ENCODE results near the gene FAM9C.
"Not testable (repeated sequence)": the region's sequence is repeated elsewhere in the genome, so short reads cannot be mapped to it uniquely, and the experiment has no call there.

FAM9C gene

DNA sequence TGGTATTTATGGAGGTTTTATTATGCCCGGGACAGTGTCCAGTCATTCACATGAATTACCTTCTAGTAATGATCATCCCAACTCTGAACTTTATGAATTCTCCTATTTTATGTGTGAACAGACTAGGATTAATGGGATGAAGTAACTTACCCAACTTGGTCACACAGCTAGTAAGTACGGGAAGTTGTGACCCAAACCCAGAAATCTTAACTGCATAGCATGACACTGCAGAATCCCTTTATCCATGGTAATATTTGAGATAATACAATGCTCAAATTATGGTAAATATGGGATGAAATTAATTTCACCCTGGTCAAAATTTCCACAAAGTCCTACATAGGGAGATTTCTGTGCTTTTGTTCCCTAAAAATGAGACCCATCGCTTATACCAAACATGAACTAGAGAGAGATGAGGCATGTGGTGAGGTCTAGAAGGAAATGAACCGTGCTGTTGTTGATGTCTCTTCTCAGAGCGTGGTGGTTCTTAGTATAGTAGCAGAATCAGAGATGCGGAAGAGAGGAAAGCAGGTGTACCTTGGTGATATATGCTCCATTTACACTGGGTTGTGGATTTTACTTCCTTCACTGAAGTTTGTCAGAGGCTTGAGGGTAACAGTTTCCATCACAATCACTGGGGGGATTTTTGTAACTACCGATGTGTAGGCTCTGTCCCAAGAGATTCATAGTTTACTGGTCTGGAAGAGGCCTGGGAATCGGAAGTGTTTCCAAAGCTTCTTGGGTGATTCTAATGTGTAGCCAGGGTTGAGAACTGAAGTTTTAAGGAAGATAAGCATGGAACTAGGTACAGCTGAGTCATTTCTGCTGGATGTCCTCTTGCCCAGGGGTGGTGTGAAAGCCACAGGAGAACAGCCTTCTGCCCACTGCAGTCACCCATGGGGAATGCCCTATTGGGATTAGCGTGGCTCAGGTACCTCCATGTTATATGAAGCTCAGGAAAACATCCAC, 30.2 kb upstream of the FAM9C start:
- DNase-seq = no peak

DNA sequence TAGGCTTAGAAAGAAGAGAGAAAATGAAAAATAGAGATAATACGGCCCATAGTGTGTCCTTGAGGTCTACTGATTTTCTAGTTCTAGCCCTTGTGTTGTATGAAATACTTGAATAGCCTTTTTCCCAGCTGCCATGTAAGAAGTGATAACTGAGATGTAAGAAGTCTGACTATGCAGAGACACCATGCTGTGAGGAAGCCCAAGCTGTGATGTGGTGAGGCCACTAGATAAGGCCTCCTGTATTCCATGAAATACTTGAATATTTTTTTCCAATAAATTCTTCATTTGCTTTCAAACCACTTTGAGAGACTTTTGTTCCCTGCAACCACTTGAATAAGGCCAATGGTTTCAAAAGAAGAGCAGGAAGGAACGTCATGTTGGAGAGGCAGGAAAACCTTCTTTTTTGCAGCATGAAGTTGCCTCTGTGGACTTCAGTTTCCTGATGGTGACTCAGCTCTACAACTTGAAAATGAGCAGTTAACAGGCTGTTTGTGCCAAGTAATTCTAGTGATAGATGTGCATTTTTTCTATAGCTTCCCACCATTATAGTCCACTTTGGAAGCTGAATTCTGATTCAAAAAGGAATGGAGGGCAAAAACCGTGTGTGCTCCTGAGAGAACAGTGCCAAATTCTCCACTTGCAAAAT, 25.5 kb upstream of the FAM9C start:
- no peak for DNase-seq

DNA sequence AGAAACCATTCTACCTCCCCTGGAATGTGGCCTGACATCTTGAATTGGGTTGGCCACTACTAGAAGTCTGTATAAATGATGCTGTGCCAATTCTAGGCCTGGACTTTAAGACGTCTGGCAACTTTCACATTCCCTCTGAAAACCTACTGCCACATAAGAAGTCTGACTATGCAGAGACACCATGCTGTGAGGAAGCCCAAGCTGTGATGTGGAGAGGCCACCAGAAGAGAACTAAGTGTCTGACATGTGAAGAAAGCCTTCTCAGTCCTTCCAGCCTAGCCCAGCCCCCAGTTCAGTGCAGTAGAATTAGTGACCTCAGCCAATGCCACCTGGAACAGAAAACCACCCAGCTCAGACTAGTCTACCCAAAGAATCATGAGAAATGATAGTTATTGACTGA, 24.2 kb upstream of the FAM9C start:
- DNase-seq = no peak

DNA sequence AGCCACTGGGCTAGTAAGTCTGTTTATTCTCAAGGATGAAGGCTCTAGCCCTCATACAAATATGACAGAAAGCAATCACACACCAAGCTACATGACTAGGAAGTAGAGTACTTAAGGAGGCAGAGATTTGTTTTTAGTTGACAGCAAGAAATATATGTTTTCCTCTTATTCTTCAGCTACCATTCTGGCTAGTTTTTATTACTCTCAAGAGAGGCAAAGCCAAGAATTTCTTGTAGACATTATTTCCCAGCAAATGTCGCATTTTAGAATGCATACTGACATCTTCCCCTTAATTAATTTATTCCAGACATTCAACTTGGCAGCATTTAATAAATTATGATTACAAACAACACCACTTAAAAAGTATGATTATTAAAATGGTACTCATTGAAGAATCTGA, 23.4 kb upstream of the FAM9C start:
- no peak for DNase-seq

DNA sequence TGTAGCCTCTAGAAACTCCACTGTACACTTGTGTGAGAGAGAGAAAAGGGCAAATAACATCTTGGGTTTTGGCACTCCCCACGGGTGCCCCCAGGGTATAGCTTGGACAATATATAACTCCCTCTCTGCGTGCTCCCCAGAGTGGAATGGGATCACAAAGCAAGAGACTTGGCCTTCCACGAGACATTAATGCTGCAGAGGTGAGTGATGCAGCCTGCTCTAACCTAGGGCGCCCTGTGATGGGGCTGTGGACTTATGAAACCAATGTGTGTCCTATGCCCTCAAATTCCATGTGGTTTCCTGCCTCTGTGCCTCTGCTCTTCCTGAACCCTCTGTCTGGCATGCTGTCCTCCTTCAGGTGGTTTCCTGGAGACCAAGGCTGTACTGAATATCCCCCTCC, 22.0 kb upstream of the FAM9C start:
- no peak for DNase-seq

DNA sequence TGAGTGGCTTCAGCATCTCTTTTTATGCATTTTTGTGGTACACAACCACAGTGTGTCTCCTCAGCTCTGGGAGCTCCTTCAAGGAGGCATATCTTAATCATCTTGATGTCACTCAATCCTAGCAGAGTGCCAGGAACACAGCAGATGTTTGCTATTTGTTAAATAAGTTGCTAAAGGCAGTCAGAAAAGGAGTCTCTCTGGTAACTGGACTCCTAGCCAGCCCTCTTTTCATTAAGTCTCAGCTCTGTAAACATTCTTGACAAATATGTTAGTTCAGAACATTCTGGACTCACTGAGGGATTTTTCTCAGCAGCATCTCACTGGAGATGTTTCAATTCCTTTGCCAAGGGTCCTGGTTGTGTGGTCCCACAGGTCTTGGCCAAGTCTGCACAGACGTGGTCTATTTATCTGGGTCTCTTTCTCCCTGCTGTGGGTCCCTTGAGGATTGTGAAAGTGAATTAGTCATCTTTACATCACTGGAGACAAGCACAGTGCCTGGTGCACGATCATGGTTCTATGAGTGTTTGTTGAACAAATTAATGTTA, 20.3 kb upstream of the FAM9C start:
- no peak for DNase-seq

DNA sequence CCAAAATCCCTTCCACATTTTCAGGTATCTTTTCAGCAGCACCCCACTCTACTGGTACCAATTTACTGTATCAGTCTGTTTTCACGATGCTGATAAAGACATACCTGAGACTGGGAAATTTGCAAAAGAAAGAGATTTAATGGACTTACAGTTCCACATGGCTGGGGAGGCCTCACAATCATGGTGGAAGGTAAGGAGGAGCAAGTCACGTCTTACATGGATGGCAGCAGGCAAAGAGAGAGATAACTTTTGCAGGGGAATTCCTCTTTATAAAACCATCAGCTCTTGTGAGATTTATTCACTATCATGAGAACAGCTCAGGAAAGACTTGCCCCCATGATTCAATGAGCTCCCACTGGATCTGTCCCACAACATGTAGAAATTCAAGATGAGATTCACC, 18.7 kb upstream of the FAM9C start:
- DNase-seq = not testable (repeated sequence)

DNA sequence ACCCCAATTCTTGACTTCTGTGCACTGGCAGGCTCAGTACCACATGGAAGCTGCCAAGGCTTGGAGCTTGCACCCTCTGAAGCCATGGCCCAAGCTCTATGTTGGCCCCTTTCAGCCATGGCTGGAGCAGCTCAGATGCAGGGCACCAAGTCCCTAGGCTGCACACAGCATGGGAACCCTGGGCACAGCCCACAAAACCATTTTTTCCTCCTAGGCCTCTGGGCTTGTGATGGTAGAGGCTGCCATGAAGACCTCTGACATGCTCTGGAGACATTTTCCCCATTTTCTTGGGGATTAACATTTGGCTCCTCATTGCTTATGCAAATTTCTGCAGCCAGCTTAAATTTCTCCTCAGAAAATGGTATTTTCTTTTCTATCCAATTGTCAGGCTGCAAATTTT, 17.9 kb upstream of the FAM9C start:
- not testable (repeated sequence) for DNase-seq

DNA sequence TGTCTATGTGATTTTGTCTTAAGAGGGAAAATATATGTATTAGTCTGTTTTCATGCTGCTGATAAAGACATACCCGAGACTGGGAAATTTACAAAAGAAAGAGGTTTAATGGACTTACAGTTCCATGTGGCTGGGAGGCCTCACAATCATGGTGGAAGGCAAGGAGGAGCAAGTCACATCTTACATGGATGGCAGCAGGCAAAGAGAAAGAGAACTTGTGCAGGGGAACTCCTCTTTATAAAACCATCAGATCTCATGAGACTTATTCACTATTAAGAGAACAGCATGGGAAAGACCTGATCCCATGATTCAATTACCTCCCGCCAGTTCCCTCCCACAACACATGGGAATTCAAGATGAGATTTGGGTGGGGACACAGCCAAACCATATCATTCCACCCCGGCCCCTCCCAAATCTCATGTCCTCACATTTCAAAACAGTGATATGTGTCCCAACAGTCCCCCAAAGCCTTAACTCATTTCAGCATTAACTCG, 16.8 kb upstream of the FAM9C start:
- not testable (repeated sequence) for DNase-seq

DNA sequence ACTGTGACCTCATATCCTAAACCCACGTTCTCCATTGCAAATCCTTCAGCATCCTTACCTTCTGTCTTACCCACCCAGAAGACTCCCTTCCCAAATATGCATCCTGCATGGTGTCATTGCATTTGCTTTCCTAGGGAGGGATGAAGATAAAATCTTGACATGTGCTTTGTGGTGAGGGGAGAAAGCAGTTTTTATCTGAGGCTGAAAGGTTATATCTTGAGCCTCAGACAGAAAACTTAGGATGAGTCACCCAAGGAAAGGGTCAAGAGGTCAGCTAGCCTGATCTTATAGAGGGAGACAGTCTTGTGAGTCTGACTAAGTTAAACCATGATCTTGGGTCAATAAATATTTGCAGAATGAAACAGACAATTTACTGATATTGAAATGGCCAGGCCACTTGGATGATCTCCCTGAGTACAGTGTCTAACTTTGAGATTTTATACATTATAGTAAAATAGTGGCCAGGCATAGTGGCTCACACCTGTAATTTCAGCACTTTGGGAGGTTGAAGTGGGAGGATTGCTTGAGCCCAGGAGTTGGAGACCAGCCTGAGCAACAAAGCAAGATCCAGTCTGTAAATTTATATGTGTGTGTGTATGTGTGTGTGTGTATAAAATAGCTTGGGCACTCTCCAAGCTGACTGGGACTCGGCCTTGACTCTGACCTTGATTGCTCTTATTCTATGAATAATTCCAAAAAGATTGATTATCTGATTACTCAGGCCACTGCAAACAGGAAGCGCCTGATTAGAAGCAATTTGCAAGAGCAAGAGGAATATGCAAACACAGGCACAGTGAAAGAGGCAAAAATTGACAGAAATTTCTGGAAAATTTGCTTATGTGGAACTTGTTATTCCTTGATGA, 15.4 kb upstream of the FAM9C start:
- no peak for DNase-seq

DNA sequence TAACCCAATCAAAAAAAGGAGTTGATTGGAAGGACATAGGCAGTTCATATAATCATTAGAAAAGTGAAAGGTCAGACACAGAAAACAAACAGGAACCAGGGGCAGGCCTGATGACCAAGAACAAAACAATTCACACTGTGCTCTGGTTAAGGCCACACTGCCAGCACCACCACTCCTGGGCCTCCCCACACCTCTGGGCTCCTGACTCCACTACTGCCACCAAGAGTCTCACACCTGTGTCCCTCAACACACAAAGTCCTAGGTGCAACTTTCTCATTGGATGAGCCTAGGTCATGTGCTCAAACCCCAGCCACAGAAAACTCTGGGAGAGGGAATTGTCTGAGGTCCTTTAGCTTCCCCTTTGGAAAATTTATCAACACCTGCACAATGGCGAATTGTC, 11.1 kb upstream of the FAM9C start:
- no peak for DNase-seq

DNA sequence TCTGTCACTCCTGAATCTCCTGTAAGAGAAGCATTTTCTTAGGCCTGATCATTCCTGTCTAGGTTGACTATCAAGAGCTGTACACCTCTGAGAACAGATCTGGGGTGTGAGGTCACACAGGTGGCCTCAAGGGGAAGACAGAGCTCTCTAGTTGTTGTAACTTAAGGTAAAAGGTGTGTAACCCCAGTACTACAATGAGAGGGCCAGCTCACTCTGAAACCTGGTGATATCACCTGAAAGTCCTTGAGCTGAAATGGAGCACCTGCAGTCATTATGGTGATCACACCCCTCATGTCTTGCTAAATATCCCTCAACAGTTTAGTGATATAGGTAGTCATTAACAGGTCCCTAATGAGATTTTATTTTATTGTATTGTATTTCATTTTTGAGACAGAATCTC, 8.8 kb upstream of the FAM9C start:
- DNase-seq = no peak

DNA sequence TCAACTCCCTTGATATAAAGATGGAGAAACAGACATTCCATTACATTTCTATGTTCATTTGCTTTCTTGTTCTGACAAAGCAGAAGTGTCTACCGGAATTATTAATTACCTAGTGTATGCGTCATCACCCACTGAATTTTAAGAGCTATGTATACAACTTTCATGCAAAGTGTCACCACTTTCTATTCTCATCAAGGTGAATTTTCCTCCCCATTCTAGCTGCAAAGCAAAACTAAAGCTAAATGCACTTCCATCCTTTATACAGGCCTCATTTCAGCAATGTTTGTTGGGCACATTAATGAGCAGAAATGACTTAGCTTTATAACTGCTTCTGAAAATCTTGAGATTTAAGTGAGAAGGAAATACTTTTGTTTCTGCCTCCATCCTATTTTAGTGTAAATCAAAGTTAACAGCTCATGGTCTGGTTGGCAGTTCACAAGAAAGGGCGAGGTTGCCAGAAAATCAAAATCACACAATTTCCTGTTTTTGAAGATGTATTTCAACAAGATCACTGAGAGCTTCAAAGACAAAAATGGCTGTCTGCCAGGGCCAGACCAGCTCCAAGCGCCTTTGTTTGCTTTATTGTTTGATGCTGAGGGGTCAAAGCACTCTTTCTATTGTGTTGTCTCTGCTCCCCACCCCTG, 7.2 kb upstream of the FAM9C start:
- DNase-seq = no peak

DNA sequence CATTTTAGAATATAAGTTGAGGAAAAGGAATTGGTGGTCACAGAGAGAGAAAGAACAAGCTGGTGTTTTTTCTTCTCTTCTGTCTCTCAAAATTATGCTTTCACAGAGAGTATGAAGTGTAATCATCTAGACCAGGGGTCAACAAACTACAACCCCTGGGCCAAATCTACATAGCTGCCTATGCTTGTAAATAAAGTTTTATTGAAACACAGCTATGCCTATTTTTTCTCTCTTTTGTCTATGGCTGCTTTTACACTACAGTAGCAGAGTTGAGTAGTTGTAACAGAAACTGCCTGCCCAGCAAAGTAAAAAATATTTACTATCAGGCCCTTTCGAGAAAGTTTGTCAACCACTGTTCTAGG, 6.7 kb upstream of the FAM9C start:
- no peak for DNase-seq

DNA sequence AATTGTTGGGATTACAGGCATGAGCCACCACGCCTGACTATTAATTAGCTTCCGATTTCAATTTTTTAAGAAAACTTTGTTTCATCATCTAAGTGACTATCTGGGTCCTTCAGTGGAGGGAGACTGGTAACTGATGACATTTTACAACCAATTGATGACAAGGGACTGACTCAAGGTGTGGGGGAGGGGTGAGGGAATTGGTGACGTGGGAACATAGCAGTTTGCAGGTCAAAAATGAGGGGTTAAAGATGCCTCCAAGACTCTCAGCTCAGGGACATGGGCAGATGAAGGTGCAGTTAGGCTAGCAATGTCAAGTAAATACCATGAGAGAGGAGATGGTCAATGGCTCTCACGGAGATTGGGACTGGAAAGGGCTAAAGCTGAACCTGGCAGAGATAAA, 5.7 kb upstream of the FAM9C start:
- no peak for DNase-seq

DNA sequence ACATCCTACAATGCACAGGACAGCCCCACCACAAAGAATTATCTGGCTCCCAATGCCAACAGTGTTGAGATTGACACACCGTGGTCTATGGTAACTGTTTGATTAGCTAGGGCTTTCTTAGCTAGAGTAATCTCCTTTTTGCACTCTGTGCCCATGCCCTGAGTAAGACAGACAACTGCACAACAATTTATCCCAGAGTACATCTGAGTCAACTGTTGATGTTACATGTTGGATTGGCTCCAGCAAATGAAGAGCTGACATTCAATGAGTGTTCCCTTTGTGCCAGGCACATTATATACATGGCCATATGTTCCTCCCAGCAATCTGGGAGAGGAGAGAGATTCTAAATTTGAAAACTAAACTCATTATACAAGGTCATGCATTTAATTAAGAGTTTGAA, 3.9 kb upstream of the FAM9C start:
- no peak for DNase-seq

DNA sequence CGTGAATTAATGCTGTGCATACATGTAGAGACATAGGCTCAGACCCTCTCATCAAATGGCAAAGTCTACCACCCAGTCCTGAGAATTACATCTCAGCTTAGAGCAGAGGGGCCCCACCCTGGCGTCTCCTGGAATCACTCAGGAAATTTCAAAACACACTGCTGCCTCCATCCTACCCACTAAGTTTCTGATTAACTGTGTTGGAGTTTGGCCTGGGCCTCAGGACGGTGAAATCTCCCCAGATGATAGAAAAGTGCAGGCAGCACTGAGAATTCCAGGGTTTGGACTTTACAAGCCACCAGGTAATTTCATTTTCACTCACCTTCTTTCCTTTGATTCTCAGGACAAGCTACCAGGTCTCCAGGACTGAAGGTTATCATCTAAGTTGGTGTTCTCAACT, 3.3 kb upstream of the FAM9C start:
- no peak for DNase-seq

DNA sequence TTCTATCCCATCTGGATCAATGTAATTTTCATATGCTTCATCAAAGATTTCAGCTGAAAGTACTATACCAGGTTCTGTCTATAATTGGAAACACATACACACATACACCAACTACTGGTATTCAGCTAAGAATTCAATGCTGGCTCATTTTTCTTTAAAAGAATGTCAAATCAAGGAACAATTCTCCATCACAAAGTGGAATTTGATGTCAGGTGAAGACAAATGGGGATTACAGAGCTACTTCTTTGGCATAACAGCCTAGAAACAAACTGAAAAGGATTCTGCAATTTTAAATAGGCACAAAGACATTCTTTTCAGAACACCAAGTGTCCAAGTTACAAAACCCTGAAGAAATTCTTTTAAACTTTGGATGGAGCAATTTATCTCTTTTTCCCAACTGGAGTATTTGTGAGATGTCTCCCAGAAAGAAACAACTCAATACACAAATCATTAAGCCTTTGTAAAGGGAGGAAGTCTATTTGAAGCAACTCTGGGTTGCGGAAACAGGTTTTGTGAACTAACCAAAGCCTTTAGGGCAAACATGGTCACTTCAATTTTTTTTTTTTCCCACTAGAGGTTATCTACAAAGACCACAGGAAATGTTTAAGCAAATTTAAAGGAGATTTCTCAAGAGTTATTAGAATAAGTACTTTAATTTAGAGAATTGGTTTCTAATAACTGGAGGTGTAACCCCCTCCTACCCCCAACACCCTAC, 1.9 kb upstream of the FAM9C start:
- DNase-seq = no peak

DNA sequence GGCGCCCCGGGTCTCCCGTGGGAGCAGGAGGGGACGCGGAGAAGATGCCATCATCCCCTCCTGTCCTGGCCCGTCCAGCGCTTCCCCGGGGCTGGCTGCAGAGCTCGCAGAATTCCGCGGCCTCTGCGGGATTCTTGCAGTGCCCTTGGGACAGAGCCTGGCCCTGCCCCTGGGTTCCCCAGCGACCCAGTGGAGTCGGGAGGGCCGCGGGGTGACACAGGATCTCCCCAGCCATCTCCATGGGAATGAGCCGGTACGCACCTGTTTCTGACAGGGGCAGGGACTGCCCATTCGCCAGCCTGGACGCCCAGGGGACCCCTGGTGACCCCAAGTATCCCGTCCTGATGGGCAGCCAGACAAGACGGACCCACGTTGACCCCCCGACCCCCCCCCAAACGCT, 482 bp downstream of the FAM9C start:
- DNase-seq = no peak

DNA sequence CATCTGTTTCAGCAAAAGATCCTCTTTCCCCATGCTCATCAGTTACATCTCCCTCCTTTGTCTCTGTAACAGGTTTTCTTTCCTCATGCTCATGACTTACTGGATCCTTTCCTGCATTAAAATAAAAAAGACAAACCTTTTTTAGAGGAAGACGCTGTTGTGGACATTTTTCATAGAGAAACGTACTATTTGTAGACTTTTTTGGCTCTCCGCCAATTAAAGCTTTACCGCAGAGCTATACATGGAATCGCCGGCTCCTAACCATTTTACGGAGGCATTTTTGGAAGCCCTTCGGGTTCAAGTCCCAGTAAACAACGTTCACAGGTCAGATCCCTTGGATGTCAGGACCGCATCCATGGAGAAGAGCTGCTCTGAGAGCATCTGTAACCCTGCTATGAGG, 1.3 kb downstream of the FAM9C start:
- DNase-seq = no peak

DNA sequence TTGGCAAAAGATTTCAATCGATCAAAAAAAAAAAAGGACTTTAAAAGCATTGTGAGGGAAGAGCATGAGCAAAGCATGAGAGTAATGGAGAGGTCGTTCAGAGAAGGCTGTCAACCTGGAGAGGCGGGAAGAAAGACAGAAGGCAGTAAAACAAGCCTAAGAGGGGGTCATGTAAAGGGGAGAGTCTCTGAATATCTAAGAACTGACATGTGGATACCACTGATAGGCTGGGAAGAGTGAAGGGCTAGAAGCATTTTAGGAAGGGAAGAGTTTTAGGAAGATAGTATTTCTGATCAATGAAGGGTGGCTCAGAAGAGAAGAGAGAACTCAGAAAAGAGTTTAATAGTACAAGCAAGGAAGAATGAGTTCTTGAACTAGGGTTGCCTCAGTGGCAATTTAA, 7.5 kb downstream of the FAM9C start:
- no peak for DNase-seq

DNA sequence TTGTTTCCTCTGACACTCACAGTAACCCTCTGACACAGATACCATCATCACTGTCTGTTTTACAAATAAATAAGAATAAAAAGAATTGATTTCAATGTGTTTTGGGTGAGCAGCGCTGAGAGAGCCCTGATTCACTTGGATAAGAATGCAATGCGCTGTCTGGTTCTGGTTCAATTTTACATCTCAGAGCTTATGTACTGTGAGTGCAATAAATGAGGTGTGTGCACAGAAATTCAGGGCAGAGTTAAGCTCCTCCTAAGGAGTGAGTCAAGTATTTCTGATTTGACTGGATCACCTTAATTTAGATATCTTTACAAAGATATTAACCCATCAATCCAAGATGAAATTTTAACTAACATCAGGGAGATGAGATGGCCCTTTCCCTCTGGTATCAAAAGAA, 11.2 kb downstream of the FAM9C start:
- no peak for DNase-seq

All from stimulated activated CD4-positive, alpha-beta T cell treated with anti-CD3 and anti-CD28 coated beads, Interleukin-4, amount 100 ng/mL, for 24 hours (primary cell).